Nephron (organoid): ENCODE measurements around the gene CNTNAP2.
"Not testable (repeated sequence)": the region's sequence is repeated elsewhere in the genome, so short reads cannot be mapped to it uniquely, and the experiment has no call there.

Experiments used
- H3K27ac Mint-ChIP-seq, 3 experiments: 2 replicates each; pipeline ENCODE4 v1.8.0; 2020; ENCODE audit warnings: mixed read lengths in 3 of 3, mild to moderate bottlenecking in 2 of 3, moderate library complexity in 1 of 3
- H3K27me3 Mint-ChIP-seq: 2 replicates; pipeline ENCODE4 v1.8.0; 2021; ENCODE audit warnings: low read depth, mild to moderate bottlenecking, moderate library complexity, mixed read lengths
- H3K36me3 Mint-ChIP-seq: 2 replicates; pipeline ENCODE4 v1.8.0; 2020; ENCODE audit warnings: low read depth, mixed read lengths
- H3K4me1 Mint-ChIP-seq: 2 replicates; pipeline ENCODE4 v1.8.0; 2020; ENCODE audit warnings: mixed read lengths
- H3K4me3 Mint-ChIP-seq, 3 experiments: 2 replicates each; pipeline ENCODE4 v1.8.0; 2020; ENCODE audit warnings: mild to moderate bottlenecking in 3 of 3, mixed read lengths in 3 of 3, moderate library complexity in 2 of 3
- H3K9me3 Mint-ChIP-seq: 2 replicates; pipeline ENCODE4 v1.8.0; 2020; ENCODE audit warnings: mixed read lengths
- TF ChIP-seq, protein P1 (sequence below), 3 experiments: fragments of 200-600 bp; sonication (generic); IDR thresholded peaks; one replicate each; pipeline ENCODE4 v1.5.0; 2021; ENCODE audit warnings: antibody characterized with exemption in 3 of 3; ENCODE audit not compliant: unreplicated experiment in 3 of 3

Gene CNTNAP2

DNA sequence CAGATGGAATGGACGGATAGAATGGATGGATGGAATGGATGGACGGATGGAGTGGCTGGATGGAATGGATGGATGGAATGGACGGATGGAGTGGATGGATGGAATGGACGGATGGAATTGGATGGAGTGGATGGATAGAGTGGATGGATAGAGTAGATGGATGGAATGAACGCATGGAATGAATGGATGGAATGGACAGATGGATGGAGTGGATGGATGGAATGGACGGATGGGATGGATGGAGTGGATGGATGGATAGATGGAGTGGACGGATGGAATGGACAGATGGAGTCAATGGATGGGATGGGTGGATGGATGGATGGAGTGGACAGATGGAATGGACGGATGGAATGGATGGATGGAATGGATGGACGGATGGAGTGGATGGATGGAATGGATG is 2214.2 kb downstream of the CNTNAP2 start:
- Mint-ChIP-seq H3K4me1 (peaks cover 6% of the 10 kb centered on the region), H3K27me3 (peaks cover 17% of the 10 kb centered on the region), H3K9me3 (peaks cover 32% of the 10 kb centered on the region), H3K4me3 (no peak overlapping the region), H3K27ac (no peak overlapping the region), H3K36me3 (peaks cover 20% of the 10 kb centered on the region)
- TF ChIP-seq, protein P1, sequence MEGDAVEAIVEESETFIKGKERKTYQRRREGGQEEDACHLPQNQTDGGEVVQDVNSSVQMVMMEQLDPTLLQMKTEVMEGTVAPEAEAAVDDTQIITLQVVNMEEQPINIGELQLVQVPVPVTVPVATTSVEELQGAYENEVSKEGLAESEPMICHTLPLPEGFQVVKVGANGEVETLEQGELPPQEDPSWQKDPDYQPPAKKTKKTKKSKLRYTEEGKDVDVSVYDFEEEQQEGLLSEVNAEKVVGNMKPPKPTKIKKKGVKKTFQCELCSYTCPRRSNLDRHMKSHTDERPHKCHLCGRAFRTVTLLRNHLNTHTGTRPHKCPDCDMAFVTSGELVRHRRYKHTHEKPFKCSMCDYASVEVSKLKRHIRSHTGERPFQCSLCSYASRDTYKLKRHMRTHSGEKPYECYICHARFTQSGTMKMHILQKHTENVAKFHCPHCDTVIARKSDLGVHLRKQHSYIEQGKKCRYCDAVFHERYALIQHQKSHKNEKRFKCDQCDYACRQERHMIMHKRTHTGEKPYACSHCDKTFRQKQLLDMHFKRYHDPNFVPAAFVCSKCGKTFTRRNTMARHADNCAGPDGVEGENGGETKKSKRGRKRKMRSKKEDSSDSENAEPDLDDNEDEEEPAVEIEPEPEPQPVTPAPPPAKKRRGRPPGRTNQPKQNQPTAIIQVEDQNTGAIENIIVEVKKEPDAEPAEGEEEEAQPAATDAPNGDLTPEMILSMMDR (IDR thresholded peaks at IDR 0.05; ENCODE audit: unreplicated experiment in 3 of 3), result no peak

DNA sequence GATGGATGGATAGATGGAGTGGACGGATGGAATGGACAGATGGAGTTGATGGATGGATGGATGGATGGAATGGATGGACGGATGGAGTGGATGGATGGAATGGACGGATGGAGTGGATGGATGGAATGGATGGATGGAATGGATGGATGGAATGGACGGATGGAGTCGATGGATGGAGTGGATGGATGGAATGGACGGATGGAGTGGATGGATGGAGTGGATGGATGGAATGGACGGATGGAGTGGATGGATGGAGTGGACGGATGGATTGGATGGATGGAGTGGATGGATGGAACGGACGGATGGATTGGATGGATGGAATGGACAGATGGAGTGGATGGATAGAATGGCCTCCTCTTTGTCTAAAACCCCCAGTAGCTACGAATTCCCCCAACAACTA is 2214.9 kb downstream of the CNTNAP2 start:
- not testable (repeated sequence) for H3K27ac Mint-ChIP-seq, H3K4me1 Mint-ChIP-seq, H3K4me3 Mint-ChIP-seq
- H3K9me3 Mint-ChIP-seq, result peaks cover 32% of the 10 kb centered on the region
- H3K36me3 Mint-ChIP-seq, result peaks cover 20% of the 10 kb centered on the region
- H3K27me3 Mint-ChIP-seq, result peaks cover 17% of the 10 kb centered on the region

DNA sequence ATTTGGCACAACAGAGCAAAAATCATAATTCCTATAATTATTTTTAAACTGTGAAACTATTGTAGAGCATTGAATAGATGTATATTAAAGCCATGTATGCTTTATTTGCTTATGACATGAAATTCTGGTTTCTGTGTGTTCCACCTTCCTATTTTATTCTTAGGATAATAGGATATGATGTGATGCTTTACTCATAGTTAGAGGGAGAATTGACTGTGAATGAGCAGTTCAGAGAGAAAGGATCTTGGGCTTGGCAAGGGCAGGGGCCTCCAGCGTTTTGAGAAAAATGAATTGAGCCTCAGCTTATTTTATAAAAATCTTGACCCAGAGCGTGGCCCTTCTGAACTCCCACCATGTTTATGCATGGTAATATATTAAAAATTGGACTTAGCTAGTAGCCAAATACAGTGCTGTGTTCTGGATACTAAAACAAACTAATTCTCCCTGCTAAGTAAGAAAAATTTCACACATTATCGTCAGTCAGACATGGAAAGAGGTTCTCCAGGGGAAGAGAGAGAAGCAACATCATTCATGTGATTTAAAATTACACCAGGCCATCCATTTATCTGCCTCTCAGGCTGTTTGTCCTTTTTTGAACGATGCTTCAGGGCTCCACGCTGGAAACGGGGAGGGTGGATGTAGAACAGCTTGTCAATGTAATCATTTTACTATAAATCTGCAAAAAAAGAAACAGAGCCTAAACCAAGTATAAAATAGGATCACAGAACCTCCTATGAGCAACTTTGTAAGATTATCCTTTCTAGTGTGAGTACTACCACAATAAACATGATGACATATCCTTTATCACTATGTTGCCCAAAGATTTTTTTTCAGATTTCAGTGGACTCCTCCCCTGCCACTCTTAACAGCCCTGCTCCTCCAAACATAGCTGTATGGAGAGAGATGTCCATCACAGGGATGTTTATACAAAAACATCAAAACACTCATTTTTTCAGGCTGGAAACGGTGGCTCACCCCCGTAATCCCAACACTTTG is 2215.9 kb downstream of the CNTNAP2 start:
- Mint-ChIP-seq H3K27ac (no peak overlapping the region), H3K9me3 (peaks cover 29% of the 10 kb centered on the region), H3K4me3 (no peak overlapping the region), H3K27me3 (peaks cover 19% of the 10 kb centered on the region), H3K36me3 (peaks cover 20% of the 10 kb centered on the region), H3K4me1 (peaks cover 9% of the 10 kb centered on the region)
- TF ChIP-seq, protein P1 (IDR thresholded peaks at IDR 0.05; ENCODE audit: unreplicated experiment in 3 of 3), result no peak

DNA sequence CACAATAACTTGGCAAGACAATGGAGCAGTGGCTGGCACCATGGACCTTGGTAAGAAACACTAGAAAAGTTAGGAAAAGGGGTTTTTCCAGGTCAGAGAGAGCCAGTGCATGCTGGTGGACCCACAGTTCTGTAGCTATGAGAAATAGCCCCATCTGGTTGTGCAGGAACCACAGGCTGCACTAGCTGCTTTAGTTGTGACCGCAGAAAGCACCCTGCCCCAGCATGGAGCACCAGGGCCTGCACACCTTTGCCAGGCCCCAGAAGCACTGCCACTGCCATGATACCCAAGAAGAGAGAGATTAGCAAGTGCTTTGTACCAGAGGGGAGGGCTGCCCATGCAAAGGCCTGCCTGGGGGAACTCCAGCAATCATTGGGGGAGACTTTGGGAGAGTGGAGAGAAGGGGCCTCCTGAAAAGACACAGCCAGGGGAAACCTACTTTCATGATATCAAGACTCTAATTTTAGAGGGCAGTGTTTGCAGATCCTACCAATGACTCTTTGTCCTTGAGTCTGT is 2217.9 kb downstream of the CNTNAP2 start:
- no peak overlapping the region for H3K4me3 Mint-ChIP-seq
- H3K27ac Mint-ChIP-seq, result no peak overlapping the region
- H3K9me3 Mint-ChIP-seq, result peaks cover 23% of the 10 kb centered on the region
- TF ChIP-seq, protein P1 (IDR thresholded peaks at IDR 0.05; ENCODE audit: unreplicated experiment in 3 of 3), result no peak
- peaks cover 20% of the 10 kb centered on the region for H3K36me3 Mint-ChIP-seq
- H3K4me1 Mint-ChIP-seq, result peaks cover 29% of the 10 kb centered on the region
- H3K27me3 Mint-ChIP-seq, result peaks cover 39% of the 10 kb centered on the region

DNA sequence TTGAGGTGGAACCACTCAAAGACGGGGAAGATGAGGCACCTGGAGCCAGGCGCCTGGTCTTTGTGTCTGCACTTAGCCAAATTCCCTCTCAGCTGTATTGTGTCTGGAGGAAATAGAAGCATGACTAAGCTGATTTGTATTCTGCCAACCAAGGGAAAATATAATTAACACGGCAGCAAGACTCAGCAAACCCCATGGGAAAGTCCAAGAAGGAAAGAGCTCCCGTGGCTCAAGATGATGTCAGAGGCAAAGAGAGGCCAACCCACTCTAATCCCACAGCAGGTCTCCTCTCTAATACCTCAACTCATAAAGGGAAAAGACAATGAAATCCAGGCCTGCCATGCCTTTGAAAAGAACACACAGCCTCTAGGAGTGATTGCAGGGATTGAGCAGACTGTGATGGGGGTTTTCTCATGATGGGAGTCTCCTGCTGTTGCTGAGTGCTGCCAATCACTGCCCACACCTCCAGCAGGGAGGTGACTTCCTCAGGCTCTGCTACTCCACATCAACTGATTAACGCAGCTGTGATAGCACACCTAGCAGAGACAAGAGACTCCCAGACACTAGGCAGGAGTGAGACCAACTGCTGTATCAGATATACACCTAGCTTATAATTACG is 2218.5 kb downstream of the CNTNAP2 start:
- Mint-ChIP-seq H3K27ac (no peak overlapping the region), H3K4me1 (peaks cover 35% of the 10 kb centered on the region), H3K9me3 (peaks cover 18% of the 10 kb centered on the region), H3K36me3 (peaks cover 16% of the 10 kb centered on the region), H3K27me3 (peaks cover 45% of the 10 kb centered on the region), H3K4me3 (no peak overlapping the region)
- TF ChIP-seq, protein P1 (IDR thresholded peaks at IDR 0.05; ENCODE audit: unreplicated experiment in 3 of 3), result no peak

DNA sequence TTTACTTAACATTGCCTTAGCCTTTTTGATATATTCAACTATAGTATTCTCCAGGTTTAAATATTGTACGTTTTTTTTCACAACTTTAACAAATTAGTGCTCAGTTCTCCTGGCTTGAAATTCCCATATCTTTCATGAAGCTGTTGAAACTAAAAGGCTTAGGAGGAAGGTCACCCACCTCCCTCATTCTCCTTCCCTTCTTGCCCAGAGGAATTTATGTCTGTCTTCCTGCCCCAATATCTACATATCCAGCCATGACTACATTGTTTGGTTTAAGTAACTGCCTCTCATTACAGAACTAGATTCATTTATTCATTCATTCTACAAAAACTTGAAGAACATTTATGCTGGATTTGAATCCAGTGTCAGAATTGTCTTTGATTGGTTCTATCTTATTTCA is 2219.2 kb downstream of the CNTNAP2 start:
- TF ChIP-seq, protein P1 (IDR thresholded peaks at IDR 0.05; ENCODE audit: unreplicated experiment in 3 of 3), result no peak
- Mint-ChIP-seq H3K4me3 (no peak overlapping the region), H3K27ac (no peak overlapping the region), H3K4me1 (peaks cover 39% of the 10 kb centered on the region), H3K36me3 (peaks cover 9% of the 10 kb centered on the region), H3K9me3 (peaks cover 11% of the 10 kb centered on the region), H3K27me3 (peaks cover 52% of the 10 kb centered on the region)
